Occipital lobe (tissue), 2 donors: ENCODE results near the gene EHD4. TPM values are rescaled to one million over a fixed set of nuclear protein-coding genes. Genes with fewer than 3 reads are reported as not detected.

Experiments used
- DNase-seq: peaks from one replicate; lab custom pipeline; 2025; lab: John Stamatoyannopoulos, UW
- total RNA-seq: library from RNA; depleted of rRNA; stranded (reverse); fragments of >200 nt; gene quantifications from one replicate; pipeline ENCODE4 v1.2.3, GENCODE V29; 2014

EHD4 gene
- total RNA-seq, 1 donor from 2014 or later: 2.2 TPM

DNA sequence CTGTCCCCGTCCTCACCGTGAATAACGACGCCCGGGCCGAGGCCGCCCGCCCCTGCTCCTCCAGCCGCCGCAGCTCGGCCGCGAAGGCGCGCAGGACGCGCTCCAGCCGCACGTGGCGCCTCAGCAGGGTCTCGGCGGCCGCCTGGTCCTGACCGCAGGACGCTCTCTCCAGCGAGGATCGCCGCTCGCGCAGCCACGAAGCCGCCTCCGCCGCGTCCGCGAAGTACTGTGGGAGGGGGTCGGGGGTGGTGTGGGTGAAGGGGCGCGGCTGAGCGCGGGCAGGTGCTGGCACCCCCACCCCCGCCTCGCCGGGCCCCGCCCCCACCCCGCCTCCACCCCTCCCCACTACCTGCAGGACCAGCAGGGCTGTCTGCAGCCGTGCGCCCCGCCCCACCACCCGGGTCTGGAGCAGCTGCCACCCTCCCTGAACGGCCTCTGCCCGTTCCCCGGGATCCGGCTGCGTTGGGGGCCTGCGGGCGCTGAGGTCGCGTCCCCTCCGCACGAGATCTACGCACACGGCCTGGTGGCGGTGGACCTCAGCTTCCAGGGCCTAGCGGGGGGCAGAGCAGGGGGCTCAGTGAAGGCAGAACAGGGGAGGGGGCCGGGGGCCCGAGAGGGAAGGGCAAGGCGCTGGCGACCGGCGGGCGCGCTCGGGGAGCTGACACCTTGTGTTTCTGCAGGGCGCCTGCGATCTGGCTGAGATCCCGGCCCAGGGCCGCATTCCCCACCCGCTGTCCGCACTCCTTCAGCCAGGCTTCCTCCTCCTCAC lies 90.3 kb downstream of the EHD4 start:
- DNase-seq: no peak

DNA sequence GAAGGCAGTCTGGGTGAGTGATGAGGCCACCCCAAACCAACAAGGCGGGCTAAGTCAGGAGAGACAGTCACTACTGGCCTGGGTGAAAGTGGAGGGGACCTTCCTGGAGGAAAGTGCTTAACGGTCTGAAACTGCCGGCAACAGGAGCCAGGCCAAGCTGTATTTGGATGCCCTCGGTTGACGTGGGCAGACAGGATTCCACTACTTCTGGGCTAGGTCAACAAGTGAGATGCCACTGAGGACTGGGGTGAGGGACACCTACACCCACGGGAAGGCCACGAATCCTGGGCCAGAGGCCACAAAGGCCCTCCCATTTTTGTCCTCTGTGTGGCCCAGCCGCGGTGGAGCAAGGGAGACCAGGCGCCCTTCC lies 90.8 kb downstream of the EHD4 start:
- no peak for DNase-seq

DNA sequence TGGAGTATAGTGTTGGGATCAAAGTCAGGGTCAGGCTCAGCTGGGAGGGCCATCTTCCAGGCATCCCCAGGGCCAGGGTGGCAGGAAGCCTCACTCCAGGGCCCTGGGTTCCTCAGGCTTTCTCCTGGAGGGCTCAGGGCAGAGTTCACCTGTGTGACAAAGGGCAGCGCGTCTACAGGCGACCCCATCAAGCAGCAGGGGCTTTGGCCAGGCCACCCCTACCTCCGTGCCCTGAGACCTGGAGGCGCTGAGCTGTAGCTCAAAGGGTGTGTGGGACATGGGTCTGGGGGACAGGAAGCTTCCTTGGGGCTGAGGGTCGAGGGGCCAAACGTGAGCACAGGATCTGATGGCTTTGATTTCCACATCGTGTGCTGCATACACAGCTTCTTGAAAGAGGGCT lies 91.3 kb downstream of the EHD4 start:
- no peak for DNase-seq

DNA sequence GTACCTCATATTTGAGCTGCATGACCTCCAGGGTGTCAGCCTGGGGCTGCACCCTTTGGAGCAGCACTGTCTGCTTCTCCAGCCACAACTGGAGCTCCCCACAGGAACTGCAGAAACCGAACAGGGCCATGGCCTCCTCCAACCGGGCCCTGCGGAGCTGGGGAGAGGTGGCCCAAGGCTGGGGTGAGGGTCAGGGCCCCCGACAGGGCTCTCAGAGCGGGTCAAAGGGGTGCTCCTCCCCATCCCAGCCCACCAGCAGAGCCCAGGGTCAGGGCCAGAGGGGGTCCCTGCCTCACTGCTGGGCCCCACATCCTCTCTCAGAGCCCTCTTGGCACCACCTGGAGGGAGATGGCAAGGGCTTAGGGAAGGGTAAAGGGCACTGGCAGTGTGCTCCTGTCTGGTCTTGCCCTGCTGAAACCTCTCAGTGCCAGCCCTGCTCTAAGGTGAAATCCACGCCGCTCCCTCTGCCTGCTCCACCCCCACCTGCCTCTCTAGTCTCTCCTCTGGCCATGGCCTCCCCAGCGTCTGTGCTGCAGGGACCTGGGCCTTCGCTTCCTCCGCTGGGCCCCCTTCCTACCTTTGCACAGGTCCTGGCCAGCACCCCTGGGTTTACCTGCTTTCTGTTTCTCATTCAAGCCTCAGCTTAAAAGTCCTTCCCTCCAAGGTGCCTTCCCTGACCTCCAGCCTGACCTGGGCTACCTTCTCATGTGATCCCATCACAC lies 92.0 kb downstream of the EHD4 start:
- DNase-seq: no peak

DNA sequence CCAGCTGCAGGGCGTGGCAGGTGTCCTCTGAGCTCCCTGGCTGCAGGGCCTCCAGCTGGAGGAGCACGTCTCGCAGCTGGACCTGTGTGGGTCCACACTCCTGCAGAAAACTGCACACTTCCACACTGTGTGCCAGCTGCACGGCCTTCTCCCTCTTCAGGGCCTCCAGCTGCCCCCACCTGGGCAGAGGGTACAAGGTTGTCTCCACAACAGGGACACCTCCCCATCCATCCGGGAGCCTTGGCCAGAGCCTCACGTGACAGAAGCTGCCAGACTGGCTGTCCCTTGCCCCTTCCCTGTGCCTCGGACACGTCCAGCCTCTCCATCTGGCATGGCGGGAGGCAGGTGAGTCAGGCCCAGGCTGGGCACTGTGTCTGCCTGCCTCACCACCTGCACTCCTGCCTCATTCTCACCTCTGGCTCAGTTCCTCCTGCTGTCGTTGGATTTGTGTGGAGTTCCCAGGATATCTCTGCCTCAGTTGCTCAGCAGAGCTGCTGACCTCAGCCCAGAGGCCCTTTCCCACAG lies 93.0 kb downstream of the EHD4 start:
- DNase-seq: no peak

DNA sequence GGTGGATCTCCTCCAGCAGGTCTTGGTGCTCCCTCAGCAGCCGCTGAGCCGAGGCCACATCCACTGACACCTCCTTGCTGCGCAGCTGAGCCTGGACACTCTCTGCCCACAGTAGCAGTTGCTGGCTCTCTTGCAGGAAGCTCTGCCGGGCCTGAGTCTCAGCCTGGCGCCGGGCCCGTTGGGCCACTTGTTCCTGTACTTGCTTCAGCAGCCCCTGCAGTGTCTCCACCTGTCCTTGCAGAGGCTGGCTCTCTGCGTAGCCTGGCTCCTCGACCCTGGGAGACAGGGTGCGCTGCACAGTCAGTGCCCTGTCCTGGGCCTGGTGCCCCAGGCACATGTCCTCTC lies 94.0 kb downstream of the EHD4 start:
- DNase-seq: no peak

DNA sequence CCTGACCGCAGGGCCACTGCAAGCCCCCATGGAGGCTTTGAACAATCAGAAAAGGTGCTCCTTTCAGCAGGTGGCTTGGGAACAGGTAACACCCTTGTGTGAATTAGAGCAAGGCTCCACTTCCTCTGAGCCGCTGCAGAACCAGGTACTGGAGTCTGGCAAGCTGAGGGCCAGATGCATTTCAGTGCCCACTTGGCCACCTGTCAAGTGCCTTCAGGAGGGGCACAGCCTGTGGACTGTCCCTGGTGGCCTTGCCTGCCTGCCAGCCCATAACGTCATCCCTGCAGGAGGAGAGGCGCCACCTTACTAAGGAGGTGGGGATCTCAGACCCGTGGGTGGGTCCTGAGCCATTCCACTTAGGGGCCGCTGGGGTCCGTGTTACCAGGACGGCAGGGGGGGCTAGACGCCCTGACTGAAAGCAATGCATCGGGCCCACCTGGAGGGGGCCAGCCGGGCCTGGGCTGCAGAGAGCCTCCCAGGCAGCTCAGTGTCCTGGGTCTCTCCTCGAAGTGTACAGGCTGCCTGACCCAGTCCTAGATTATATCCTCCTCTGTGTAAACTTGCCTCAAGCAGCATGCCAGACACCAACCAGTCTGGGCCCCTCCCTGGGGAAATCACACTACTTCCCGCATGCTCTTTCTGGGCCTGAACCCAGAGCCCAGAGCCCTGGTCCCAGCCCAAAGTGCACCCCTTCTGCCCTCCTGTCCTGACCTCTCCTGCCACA lies 94.6 kb downstream of the EHD4 start:
- no peak for DNase-seq

DNA sequence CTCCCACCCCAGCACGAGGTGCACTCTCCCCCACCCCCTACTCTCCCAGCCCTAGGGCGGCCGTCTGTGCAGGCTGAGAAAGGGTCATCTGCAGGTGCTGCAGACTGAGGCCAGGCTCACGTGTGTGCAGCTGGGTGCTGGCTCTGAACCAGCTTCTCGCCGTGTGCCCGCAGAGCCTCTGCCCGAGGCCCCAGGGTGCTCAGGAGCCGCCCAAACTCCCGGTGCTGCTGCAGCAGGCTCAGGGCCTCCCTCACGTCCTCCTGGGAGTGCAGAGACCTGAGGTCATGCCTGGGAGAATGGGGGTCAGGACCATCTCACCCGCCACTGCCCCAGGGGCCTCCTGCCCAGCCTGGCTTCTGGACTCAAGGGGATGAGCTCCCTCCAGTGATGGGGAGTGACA lies 95.7 kb downstream of the EHD4 start:
- DNase-seq: no peak

DNA sequence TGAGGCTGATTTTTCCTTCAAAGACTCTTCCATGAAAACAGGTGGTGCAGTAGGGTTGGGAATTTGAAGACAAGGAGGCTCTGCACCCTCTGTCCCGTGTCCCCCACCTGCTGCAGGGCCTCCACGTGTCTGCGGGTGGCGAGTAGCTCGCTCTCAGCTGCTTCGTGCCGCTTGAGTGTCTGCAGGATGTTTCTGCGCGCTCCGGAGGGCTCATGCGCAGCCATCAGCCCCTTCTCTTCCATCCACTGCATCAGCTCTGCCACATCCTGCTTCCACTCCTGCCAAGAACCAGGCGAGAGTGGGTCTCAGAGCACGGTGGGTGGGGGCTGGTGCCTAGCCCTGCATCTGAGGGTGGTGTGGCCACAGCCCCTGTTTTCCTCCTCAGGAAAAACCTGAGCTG lies 96.3 kb downstream of the EHD4 start:
- no peak for DNase-seq

DNA sequence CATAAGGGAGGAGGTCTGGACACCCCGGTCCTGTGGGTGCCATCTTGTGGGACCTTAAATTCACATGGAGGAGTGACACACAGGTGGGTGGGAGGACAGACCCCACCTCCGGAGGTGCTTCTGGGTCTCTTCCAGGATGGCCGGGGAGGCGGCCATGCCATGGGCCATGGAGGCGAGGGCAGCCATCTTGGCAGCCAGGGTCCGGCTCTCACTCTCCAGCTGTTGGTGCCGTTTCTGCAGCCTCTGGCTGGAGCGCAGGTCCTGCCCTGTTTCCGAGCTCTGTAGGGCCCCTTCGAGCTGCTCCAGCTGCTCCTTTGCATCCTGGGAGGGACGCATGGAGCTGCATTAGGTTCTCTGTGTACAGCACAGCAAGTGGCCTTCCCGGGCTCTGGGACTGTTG lies 97.6 kb downstream of the EHD4 start:
- no peak for DNase-seq

DNA sequence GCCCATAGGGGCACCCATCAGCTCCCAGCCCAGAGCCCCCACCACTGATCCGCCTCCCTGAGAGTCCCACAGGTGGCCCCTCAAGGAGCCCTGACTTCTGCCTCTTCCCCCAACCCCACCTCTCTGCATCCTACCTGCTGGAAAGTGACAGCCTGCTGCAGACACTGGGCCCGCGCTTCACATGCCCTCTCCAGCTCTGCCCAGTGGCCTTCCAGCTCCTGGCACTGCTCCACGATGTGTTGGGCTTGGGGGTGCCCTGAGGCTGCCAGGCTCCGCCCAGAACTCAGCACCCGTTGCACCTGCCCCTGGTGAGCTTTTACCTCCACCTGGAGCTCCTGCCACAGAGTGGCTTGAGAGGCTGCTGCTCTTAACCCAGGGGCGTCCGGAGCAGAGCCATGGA lies 98.6 kb downstream of the EHD4 start:
- DNase-seq: no peak

DNA sequence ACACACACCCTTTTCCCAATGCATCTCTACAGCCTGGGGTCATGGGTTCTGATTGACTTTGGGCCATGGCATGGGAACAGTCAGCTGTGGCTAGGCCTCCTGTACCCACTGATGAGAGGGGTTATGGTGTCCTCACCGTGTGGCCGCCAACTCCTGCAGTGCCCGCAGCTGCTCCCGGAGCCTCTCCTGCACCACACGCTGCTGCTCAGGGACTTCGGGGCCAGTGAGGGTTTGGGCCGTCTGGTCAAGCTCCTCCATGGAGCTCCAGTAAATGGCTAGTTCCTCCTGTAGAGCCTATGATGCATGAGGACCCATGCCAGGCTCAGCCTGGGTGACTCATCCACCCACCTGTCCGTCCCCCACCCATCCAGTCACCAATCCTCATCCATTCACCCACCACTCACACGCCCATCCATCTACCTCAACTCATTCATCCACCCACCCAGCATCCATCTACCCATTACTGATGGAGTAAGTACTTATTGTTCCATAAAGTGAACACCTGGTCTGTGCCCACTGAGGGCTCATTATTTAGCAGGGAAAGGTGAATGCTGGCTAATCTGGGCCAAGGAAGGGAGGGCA lies 100.1 kb downstream of the EHD4 start:
- DNase-seq: no peak

DNA sequence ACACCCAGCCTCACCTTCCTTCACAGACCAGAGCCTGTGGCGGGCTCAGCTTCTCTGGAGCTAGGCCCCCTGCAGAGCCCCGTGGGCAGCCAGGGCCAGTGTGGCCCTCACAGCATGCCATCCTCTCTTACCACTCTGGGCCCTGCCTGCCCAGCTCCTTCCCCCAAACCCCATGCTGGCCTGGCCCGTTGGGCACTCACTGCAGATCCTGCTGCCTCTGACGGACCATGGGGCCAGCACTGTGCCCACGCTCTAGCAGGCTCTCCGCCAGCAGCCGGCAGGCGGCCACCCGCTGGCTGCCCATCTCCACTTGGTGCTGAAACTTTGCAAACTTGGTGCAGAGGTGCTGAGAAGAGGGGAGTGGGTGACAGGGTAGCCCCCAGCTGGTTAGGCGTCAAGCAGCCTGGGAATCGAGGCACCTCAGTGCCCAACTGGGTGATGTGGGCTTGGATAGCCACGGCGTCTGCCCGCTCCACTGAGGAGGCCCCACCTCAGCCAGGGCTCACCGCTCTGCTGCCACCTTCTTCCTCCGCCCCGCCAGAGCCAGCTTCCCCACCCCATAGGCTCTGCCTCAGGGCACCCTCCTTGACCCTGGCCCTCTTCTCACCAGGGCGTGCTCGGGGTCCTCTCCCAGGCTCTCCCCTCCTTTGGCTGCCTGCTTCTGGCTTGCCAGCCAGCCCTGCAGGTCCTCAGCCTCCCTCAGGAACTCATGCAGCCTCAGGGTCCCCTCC lies 101.0 kb downstream of the EHD4 start:
- DNase-seq: no peak

DNA sequence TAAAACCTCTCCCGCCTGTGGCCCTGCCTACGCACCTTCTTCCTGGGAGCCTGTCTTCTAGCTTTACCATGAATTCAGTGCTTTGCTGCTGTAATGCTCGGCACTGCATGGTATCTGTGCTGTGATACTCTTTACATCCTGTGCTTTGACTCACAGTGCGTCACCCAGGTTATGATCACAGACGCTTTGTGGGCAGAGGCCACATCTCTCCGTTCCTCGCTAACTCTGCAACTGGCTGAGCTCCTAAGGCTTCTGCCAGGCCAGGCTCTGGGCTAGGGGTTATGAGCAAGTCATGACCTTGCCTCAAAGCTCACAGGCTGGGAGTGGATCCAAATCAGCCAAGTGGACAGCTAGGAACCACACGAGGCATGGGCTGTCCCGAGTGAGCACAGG lies 101.7 kb downstream of the EHD4 start:
- DNase-seq: peak; percentile 25

DNA sequence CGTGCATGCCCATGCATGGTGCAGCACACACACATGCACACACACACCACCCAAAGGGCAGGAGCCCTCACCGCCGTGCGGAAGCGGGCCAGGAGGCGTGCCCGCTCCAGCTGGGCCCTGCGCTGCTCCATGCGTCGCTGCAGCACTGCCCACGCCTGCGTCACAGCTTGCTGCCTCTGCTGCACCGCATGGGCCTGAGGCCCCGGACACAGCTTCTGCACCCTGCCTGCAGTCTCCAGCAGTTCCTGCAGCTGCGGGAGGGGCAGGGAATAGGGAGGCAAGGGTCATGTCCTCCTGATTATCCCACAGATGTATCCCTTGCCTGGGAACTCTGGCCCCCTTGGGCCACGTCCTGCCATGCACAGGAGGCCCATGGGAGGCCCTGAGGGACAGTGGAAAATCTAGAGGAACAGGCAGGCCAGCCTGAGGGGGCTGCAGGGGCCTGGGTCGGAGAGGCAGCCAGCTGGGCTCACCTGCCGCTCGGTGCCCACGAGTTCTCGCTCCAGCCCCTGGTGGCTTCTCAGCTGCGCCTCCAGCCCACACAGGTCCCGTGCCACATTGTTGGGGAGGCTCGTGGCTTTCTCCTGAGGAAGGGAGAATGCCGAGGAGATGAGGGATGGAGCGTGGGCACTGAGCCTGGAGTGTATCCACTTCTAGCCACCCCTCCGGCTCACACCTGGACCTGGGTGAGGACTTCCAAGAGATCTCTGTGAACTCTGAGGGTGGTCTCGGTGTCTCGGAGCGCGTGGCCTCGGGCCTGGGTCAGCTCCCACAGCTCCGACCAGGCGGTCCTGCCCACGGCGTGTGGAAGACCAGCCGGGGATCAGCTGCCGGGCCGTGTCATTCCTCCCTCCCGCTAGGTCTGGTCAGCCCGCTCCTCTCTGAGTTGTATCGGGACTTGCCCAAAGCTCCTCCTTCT lies 102.3 kb downstream of the EHD4 start:
- no peak for DNase-seq

DNA sequence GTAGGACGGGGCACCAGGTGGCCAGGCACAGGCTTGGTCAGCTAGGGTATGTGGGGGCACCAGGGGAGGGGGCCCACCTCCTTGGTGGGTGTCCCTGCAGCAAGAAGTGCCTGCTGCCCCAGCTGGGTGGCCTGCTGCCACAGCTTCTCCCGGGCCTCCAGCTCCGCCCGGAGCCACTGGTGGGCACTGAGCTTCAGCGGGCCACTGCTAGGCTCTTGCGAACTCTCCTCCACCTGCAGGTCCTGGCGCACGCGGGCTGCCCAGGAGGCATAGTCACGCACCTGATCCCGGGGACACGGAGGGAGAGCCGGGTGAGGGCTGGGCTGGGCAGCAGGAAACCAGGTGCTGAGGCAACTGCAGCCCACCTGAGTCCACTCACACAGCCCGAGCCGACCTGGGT lies 104.0 kb downstream of the EHD4 start:
- DNase-seq: no peak

DNA sequence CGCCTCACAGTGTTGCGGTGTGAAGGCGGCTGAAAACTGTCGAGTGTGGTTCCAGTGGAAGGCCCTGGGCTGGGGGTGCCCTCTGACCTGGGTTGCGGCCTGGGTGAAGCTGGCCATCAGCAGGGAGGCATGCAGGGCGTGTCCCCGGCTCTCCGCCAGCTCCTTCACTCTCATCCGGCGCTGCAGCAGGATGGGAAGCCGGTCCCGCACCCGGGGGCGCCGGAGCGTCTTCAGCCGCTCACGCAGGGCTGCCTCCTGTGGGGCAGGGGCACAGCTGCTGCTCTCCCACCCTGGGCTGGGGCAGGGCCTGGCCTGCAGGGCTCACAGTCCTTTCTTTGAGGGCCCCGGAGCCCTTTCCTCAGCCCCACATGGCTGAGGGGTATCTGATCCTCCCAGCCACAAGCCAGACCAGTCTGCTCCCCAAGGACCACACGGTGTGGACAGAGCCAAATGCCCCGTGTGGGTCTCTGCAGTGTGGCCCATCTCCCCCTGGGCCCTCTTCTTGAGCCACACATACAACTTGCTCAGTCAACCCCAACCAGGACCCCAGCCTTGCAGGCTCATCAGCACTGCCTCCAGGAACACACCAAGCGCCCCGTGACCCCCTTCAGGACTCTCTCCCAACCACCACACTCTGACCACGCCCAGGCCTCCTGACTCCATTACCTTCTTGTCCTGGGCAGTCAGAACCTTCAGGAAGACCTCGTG lies 105.3 kb downstream of the EHD4 start:
- no peak for DNase-seq

DNA sequence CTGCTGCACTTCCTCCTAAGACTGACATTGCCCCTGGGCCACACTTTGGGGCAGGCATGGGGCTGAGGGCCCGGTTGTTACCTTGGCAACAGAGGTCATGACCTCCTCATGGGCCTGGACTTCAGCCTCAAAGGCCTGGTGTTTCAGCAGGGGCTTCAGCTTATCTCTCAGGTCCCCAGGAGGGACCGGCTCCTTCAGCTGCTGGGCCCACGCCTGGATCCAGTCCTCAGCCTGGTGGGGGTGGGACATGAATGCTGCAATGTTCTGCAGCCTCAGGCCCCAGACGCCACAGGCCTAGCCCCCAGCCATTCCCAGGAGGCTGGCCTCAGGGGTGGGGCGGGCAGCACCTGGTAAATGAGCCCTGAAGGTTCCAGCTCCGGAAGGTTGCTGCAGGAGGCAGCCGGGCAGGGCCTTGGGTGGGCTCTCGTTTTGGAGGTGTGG lies 106.1 kb downstream of the EHD4 start:
- no peak for DNase-seq

DNA sequence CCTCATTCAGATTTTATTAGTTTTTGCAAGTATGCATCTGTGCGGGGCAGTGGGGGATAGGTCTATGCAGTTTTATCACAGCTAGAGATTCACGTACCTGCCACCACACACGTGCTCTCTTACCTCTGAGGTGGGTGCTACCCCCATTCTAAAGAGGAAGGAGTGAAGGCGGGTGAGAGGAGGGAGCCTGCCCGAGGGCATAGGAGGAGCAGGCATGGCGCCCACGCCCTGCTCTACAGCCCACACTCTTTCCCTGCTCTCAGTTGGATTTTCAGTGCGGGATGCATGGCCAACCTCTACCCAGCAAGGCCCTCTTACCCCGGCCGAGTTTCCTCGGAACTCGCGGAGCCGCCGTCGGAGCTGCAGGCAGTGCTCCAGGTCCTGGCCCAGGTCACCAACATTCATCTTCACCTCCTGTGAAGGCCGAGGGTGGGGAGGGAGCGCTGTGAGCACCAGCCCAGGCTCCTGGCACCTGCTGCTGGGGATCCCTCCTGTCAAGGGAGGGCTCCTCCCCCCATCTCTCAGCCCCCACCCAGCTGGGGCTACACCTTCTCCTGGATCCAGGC lies 106.8 kb downstream of the EHD4 start:
- no peak for DNase-seq
